ENCODE results near the gene CLK3. TPM values are rescaled to one million over a fixed set of nuclear protein-coding genes. Genes with fewer than 3 reads are reported as not detected.

Gene CLK3
- total RNA-seq, 8 experiments from 2014 or later: 61.4 to 116 (median 77.9) TPM

DNA sequence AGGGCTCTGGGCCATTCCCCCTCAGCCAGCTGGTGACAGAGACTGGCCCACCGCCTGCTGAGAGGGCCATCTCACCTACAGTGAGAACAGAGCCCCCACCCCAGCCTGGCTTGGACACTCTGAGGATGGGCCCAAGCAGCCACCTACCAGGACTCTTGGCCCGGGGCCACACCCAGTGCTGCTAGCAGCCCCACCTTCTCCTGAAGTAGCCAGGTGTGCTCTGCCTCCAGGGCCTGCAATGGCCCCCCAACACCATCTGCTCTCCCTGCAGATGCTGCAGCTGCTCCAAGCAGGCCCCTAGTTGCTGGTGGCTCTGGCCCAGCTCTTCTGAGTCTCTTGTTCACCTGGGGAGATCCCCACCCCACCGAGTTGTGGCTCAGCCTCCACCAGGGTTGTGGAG lies 6.8 kb upstream of the CLK3 start:
- in situ Hi-C loops (cut with MboI; ENCODE audit: low pct_unique_long_range_greater_than_20kb in 2 of 9, low sequenced_read_pairs in 9 of 9, unreplicated experiment in 9 of 9): no loop called here
- Histone ChIP-seq H3K27ac (no peak overlapping the region), H3K4me3 (no peak overlapping the region), H3K4me1 (replicated peaks in 1 of 2) (no peaks in the 10 kb centered on the region)
- 0 to 80% (median 50%) methylated on average over 1 of the region's 3 CpGs; no CpG with 5 or more reads in 7 of the 10 experiments for WGBS, 10 experiments
- ATAC-seq (replicated peaks in 6 of 8): no peak

DNA sequence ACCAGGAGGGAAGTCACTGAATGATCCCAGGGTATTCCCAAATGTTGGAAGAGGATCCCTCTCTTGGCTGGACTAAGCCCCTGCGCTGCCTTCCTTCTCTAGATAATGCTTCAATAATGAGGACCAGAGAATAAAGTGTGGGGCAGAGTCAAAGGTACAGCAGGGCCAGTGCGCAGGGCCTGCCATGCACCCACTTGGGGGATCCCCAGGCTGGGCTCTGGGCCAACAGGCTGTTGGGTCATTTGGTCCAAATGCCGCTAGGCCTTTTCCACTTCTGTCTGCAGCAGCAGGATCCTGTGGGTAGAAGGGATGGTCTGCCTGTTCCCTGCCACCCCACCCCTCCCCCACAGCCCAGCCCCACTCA lies 5.7 kb upstream of the CLK3 start:
- H3K27ac ChIP-seq: no peak overlapping the region
- no peaks in the 10 kb centered on the region for H3K4me1 ChIP-seq (replicated peaks in 1 of 2)
- WGBS, 10 experiments: 17 to 100% (median 60%) methylated on average over 1 of the region's 3 CpGs; no CpG with 5 or more reads in 5 of the 10 experiments
- in situ Hi-C loops (cut with MboI; ENCODE audit: low pct_unique_long_range_greater_than_20kb in 2 of 9, low sequenced_read_pairs in 9 of 9, unreplicated experiment in 9 of 9): no loop called here
- no peak overlapping the region for H3K4me3 ChIP-seq
- ATAC-seq (replicated peaks in 6 of 8): no peak

DNA sequence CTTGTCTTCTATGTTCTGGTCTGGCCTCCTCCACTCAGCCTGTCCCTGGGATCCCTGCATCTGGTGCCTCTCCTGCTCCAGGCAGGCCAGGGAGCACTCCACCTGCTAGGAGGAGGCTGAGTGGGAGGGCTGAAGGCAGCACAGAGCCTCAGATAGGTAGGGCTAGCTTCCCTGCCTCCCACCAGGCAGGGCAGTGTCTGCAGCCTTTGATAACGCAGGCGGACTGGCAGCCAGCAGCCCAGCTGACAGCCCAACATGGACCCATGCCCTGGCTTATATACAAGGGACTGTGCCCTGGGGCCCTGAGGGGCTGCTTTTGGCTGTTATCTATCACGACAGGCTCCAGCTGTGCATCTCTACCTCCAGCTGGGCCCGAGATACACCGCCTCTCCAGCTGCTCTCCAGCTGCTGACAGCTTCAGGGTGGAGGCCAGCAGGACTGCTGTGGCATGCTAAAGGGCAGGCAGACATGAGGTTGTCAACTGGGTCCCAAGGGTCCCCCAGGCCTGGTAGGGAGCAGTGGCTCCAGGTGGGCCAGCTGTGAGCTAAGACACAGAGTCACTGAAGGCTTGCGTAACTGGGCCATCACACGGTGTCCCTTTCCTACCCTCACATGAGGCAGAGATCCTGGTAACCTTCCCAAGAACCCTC lies 5.2 kb upstream of the CLK3 start:
- ATAC-seq (replicated peaks in 6 of 8): no peak
- Histone ChIP-seq H3K27ac (no peak overlapping the region), H3K4me3 (no peak overlapping the region), H3K4me1 (replicated peaks in 1 of 2) (no peaks in the 10 kb centered on the region)
- in situ Hi-C loops (cut with MboI; ENCODE audit: low pct_unique_long_range_greater_than_20kb in 2 of 9, low sequenced_read_pairs in 9 of 9, unreplicated experiment in 9 of 9): no loop called here
- 40 to 71% (median 62%) methylated on average over 2 to 6 of the region's 7 CpGs; no CpG with 5 or more reads in 5 of the 10 experiments for WGBS, 10 experiments

DNA sequence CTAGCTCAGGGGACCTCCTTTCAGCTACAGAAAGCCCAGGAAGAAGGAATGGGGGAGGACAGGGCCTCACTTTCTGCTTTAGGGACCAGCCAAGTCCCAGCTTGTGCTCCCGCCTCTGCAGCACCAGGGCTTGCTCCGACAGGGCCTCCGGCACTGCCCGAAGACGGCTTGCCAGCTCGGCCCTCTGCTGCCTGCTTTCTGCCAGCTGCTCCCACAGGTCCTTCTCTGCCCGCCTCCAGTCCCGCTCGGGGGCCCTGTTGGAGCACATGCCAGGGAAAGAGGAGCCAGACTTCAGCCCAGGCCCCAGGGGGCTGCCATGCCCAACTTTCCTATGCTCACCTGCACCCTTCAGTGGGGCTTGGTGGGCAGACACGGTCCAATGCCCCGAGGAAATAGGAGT lies 4.3 kb upstream of the CLK3 start:
- ATAC-seq (replicated peaks in 6 of 8): no peak
- 92% methylated on average over 11 of the region's 11 CpGs; no CpG with 5 or more reads in 9 of the 10 experiments for WGBS, 10 experiments

DNA sequence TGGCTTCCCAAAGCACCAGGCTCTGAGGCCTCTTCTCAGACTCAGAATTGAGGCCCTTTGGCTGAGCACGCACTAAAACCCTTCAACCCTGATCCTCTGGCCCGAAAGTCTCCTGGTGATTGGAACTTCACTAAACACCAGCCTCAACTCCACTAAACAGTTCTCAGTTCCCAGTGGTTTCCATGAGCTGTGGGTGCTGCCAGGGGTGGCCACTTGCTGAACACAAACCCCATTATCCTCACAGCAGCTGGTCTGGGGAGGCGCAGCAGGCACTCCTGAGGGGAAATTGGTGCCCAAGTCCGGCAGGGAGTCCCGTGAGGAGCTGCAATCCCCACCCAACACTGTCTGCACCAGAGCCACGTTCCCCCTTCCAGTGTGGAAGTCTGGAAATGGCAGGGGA lies 3.8 kb upstream of the CLK3 start:
- no peak for ATAC-seq (replicated peaks in 6 of 8)
- no peak overlapping the region for H3K4me3 ChIP-seq
- H3K4me1 ChIP-seq (replicated peaks in 1 of 2): peaks cover 1 to 3% of the 10 kb centered on the region in 2 donors
- WGBS, 10 experiments: 70 to 80% methylated on average over 2 to 4 of the region's 6 CpGs; no CpG with 5 or more reads in 8 of the 10 experiments
- in situ Hi-C loops (cut with MboI; ENCODE audit: low pct_unique_long_range_greater_than_20kb in 2 of 9, low sequenced_read_pairs in 9 of 9, unreplicated experiment in 9 of 9): no loop called here
- no peak overlapping the region for H3K27ac ChIP-seq

More for the DNA sequence above, 4.3 kb upstream of the CLK3 start:
- H3K27ac ChIP-seq: no peak overlapping the region
- no peaks in the 10 kb centered on the region for H3K4me1 ChIP-seq (replicated peaks in 1 of 2)
- H3K4me3 ChIP-seq: no peak overlapping the region
- in situ Hi-C loops (cut with MboI; ENCODE audit: low pct_unique_long_range_greater_than_20kb in 2 of 9, low sequenced_read_pairs in 9 of 9, unreplicated experiment in 9 of 9): no loop called here

DNA sequence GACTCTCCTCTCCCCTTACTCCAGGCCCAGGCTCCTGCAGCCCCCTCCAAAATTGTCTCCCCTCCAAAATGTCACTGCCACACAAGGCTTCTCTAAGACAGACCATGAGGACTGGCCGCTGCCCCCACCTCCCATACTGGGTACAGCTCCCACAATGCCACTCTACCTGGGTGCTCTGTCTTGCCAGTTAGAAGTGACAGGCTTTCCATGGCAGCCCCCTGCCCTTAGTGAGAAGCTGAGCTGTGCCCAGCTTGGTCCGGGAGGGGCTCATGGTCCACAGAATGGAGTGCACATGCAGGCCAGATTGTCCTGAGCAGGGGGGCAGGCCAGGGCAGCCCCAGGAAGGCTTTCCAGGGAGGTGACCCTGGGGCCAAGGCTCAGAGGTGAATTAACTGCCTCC lies 3.0 kb upstream of the CLK3 start:
- Histone ChIP-seq H3K4me3 (no peak overlapping the region), H3K27ac (no peak overlapping the region), H3K4me1 (replicated peaks in 1 of 2) (peaks cover 7 to 10% of the 10 kb centered on the region in 2 donors)
- no peak for ATAC-seq (replicated peaks in 6 of 8)
- WGBS, 10 experiments: 60 to 83% (median 67%) methylated on average over 1 of the region's 2 CpGs; no CpG with 5 or more reads in 7 of the 10 experiments
- in situ Hi-C loops (cut with MboI; ENCODE audit: low pct_unique_long_range_greater_than_20kb in 2 of 9, low sequenced_read_pairs in 9 of 9, unreplicated experiment in 9 of 9): no loop called here

DNA sequence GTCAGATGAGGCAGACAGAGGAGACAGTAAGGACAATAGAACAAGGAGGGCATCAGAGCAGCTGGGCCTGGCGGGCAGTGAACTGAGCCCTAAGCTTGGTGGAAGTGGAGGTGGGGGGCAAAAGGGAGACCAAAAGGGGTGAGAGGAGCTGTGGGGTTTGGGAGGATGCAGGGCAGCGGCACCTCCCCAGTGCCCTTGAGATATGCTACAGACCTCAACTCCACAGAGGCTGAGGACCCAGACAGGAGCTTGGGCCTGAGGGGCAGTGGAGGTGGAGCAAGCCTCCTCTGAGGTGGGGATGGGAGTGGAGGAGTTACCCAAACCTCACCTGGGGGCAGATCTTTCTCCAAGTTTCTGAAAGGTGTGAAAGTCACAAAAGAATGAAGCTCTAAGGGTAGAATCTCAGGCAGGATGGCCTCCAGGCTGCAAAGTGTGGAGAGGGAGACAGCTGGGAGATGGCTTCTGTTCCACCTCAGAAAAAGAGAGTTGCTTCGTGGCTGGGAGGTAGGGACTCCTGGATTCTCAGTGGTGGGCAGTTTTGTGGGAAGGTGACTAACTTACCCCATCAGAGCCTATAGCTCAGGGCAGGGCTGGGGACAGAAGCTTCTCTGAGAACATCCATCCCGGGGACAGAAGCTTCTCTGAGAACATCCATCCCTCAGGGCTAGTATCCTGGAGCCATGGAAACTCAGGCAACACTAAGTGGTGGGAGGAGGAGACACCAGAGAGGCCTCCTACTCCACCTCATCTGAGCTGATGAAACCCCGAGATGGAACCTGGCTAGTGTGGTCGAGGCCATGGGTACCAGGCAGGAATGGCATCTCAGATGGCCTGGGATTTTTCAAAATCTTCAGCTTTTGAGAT lies 2.3 kb upstream of the CLK3 start:
- WGBS, 10 experiments: 0 to 100% (median 49%) methylated on average over 1 to 3 of the region's 6 CpGs; no CpG with 5 or more reads in 4 of the 10 experiments
- H3K4me1 ChIP-seq (replicated peaks in 1 of 2): peaks cover 7 to 10% of the 10 kb centered on the region in 2 donors
- H3K4me3 ChIP-seq: no peak overlapping the region
- in situ Hi-C loops (cut with MboI; ENCODE audit: low pct_unique_long_range_greater_than_20kb in 2 of 9, low sequenced_read_pairs in 9 of 9, unreplicated experiment in 9 of 9): no loop called here
- no peak overlapping the region for H3K27ac ChIP-seq
- no peak for ATAC-seq (replicated peaks in 6 of 8)

DNA sequence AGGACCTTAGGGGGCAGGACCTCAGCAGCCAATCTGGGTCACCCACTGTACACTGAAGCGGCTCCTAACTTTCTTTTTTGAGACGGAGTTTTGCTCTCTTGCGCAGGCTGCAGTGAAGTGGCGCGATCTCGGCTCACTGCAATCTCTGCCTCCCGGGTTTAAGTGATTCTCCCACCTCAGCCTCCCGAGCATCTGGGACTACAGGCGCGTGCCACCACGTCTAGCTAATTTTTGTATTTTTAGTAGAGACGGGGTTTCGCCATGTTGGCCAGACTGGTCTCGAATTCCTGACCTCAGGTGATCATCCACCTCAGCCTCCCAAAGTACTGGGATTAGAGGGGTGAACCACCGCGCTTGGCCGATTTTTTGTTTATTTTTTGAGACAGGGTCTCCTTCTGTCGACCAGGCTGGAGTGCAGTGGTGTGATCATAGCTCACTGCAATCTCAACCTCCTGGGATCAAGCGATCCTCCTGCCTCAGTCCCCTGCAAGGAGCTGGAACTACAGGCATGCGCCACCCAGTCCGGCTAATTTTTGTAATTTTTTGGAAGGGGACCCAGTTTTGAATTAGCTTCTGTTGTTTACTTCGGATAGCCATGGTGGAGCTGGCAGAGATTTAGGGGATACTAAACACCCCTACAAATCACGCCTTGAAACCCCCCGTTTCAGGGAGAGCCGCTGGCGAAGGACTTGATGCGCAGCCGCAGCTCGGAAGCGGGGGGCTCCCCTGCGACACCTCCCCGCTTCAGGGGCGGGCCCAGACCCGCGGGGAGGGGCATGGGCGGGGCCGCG lies 1.5 kb upstream of the CLK3 start:
- H3K27ac ChIP-seq: peak overlapping the region in 1 of 2 donors; percentile 50
- 50 to 84% (median 62%) methylated on average over 4 to 11 of the region's 38 CpGs; no CpG with 5 or more reads in 5 of the 10 experiments for WGBS, 10 experiments
- ATAC-seq (replicated peaks in 6 of 8): peak in 2 of 8 experiments; percentile 0 to 1
- peak overlapping the region; percentile 70 to 95 (median 88) for H3K4me3 ChIP-seq
- in situ Hi-C loops (cut with MboI; ENCODE audit: low pct_unique_long_range_greater_than_20kb in 2 of 9, low sequenced_read_pairs in 9 of 9, unreplicated experiment in 9 of 9): no loop called here
- peaks cover 7 to 10% of the 10 kb centered on the region in 2 donors for H3K4me1 ChIP-seq (replicated peaks in 1 of 2)

DNA sequence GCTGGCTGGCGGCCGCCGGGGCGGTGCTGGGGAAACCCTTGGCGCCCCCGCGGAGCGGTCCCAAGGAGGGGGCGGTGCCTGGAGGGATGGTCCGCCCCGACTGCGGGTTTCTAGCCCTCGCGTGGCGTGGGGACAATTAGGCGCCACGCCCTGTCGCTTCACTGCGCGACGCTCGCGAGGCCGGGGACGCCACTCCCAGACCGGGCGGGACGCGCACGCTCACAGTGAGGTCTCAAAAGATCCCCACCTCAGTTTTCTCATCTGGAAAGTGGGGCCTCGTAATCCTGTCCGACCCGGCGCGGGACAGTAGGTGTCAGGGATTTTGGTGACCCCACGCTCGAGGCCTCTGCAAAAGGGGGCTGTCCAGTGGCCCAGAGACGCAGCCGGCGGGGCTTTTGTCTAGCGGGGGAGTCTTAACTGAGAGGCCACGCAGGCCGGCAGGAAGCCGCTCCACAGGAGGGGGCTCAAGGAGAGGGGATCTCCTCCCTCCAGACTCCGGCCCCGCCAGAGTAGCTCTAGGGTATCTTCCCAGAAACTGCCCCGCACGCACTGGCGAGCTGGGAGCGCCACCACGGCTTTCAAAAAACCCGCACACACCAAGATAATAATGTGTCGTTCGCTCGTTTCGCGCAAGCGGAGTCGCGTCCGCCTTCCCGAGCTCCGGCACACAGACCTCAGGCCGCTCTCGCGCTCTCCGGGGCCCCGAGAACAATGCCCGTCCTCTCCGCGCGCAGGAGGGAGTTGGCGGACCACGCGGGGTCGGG lies 710 bp upstream of the CLK3 start:
- in situ Hi-C loops (cut with MboI; ENCODE audit: low pct_unique_long_range_greater_than_20kb in 2 of 9, low sequenced_read_pairs in 9 of 9, unreplicated experiment in 9 of 9): no loop called here
- Histone ChIP-seq H3K4me1 (replicated peaks in 1 of 2) (peaks cover 7 to 10% of the 10 kb centered on the region in 2 donors), H3K27ac (peak overlapping the region; percentile 93 to 97), H3K4me3 (peak overlapping the region; percentile 70 to 95 (median 88))
- 0 to 7% (median 0%) methylated on average over 1 to 17 of the region's 76 CpGs; no CpG with 5 or more reads in 4 of the 10 experiments for WGBS, 10 experiments
- peak; percentile 47 to 68 (median 62) for ATAC-seq (replicated peaks in 6 of 8)

DNA sequence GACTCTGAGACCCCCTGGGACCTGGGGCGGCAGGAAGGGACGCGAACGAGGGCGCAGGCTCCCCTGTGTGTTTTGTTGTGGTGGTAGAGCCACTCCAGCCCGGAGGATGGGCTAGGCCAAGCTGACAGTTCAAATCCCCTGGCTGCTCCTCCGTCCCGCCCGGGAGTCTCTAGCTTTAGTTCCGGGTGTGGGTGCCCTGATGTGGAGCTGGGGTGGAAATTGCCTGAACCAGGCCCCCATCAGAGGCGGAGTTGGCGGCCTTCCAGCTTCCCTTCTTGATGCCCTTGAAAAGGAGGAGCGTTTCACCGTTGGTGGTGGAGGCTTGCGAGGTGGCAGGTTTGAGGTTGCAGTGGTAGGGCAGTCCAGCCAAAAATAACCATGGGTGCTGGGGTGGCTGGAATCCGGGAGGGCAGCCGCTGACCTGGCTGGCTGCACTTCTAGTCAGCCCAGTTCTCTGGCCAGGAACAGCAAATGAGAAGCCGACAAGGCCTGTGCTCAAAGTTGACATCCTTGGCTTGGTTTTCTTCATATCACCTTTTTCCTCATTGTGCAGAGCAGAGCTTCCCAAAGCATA lies 817 bp downstream of the CLK3 start:
- peak in 2 of 8 experiments; percentile 1 to 2 for ATAC-seq (replicated peaks in 6 of 8)
- Histone ChIP-seq H3K4me3 (peak overlapping the region; percentile 70 to 95 (median 88)), H3K27ac (peak overlapping the region; percentile 93 to 97), H3K4me1 (replicated peaks in 1 of 2) (peaks cover 7 to 10% of the 10 kb centered on the region in 2 donors)
- in situ Hi-C loops (cut with MboI; ENCODE audit: low pct_unique_long_range_greater_than_20kb in 2 of 9, low sequenced_read_pairs in 9 of 9, unreplicated experiment in 9 of 9): no loop called here
- WGBS, 10 experiments: 0 to 60% (median 11%) methylated on average over 1 to 14 of the region's 18 CpGs; no CpG with 5 or more reads in 2 of the 10 experiments

DNA sequence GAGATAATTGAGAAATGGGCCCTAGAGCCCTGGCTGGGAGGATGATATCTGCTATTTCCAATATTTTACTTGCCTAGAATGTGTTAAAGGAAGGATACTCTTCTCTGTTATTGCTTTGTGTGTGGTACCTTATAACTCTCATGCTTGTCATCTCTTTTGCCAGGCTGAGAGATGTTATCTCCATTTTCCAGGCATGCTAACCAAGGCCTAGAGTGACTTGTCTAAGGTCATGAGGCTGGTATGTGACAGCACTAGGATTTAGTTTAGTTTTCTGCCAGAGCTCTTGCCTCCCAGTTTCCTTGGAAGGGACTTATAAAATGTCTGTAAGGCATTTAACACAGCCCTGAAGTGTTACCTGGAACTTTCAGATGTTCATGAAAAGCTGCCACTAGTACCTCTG lies 1.4 kb downstream of the CLK3 start:
- no peak for ATAC-seq (replicated peaks in 6 of 8)
- Histone ChIP-seq H3K4me1 (replicated peaks in 1 of 2) (peaks cover 7 to 10% of the 10 kb centered on the region in 2 donors), H3K4me3 (peak overlapping the region; percentile 70 to 95 (median 88)), H3K27ac (no peak overlapping the region)
- in situ Hi-C loops (cut with MboI; ENCODE audit: low pct_unique_long_range_greater_than_20kb in 2 of 9, low sequenced_read_pairs in 9 of 9, unreplicated experiment in 9 of 9): no loop called here
